Nephron (organoid): Measurements from ENCODE around the gene GLDC.
A peak's percentile ranks its signal among the peaks of the same experiment; 100 is the strongest.
"Not testable (repeated sequence)": the region's sequence is repeated elsewhere in the genome, so short reads cannot be mapped to it uniquely, and the experiment has no call there.

Experiments used
- H3K27ac Mint-ChIP-seq, 3 experiments: 2 replicates each; pipeline ENCODE4 v1.8.0; 2020; ENCODE audit warnings: mixed read lengths in 3 of 3, mild to moderate bottlenecking in 2 of 3, moderate library complexity in 1 of 3
- H3K27me3 Mint-ChIP-seq: 2 replicates; pipeline ENCODE4 v1.8.0; 2021; ENCODE audit warnings: low read depth, mild to moderate bottlenecking, moderate library complexity, mixed read lengths
- H3K36me3 Mint-ChIP-seq: 2 replicates; pipeline ENCODE4 v1.8.0; 2020; ENCODE audit warnings: low read depth, mixed read lengths
- H3K4me1 Mint-ChIP-seq: 2 replicates; pipeline ENCODE4 v1.8.0; 2020; ENCODE audit warnings: mixed read lengths
- H3K4me3 Mint-ChIP-seq, 3 experiments: 2 replicates each; pipeline ENCODE4 v1.8.0; 2020; ENCODE audit warnings: mild to moderate bottlenecking in 3 of 3, mixed read lengths in 3 of 3, moderate library complexity in 2 of 3
- H3K9me3 Mint-ChIP-seq: 2 replicates; pipeline ENCODE4 v1.8.0; 2020; ENCODE audit warnings: mixed read lengths
- TF ChIP-seq, protein P1 (sequence below), 3 experiments: fragments of 200-600 bp; sonication (generic); IDR thresholded peaks; one replicate each; pipeline ENCODE4 v1.5.0; 2021; ENCODE audit warnings: antibody characterized with exemption in 3 of 3; ENCODE audit not compliant: unreplicated experiment in 3 of 3

The GLDC gene

GRCh38 chr9:6645355-6646292 lies at the start of gene GLDC:
Gene GLDC (minus strand): TSS chr9:6645729. CDS start chr9:6645499, 230 bp downstream.
- no peaks in the 10 kb centered on the region for H3K9me3 Mint-ChIP-seq
- peaks cover 89% of the 10 kb centered on the region for H3K27me3 Mint-ChIP-seq
- TF ChIP-seq, protein P1, sequence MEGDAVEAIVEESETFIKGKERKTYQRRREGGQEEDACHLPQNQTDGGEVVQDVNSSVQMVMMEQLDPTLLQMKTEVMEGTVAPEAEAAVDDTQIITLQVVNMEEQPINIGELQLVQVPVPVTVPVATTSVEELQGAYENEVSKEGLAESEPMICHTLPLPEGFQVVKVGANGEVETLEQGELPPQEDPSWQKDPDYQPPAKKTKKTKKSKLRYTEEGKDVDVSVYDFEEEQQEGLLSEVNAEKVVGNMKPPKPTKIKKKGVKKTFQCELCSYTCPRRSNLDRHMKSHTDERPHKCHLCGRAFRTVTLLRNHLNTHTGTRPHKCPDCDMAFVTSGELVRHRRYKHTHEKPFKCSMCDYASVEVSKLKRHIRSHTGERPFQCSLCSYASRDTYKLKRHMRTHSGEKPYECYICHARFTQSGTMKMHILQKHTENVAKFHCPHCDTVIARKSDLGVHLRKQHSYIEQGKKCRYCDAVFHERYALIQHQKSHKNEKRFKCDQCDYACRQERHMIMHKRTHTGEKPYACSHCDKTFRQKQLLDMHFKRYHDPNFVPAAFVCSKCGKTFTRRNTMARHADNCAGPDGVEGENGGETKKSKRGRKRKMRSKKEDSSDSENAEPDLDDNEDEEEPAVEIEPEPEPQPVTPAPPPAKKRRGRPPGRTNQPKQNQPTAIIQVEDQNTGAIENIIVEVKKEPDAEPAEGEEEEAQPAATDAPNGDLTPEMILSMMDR (IDR thresholded peaks at IDR 0.05; ENCODE audit: unreplicated experiment in 3 of 3): no peak
- H3K36me3 Mint-ChIP-seq: no peaks in the 10 kb centered on the region
- no peak within 1 kb of the TSS for H3K27ac Mint-ChIP-seq
- H3K4me1 Mint-ChIP-seq: peaks cover 16% of the 10 kb centered on the region
- H3K4me3 Mint-ChIP-seq: peak within 1 kb of the TSS; percentile 85 to 88 (median 86)

DNA sequence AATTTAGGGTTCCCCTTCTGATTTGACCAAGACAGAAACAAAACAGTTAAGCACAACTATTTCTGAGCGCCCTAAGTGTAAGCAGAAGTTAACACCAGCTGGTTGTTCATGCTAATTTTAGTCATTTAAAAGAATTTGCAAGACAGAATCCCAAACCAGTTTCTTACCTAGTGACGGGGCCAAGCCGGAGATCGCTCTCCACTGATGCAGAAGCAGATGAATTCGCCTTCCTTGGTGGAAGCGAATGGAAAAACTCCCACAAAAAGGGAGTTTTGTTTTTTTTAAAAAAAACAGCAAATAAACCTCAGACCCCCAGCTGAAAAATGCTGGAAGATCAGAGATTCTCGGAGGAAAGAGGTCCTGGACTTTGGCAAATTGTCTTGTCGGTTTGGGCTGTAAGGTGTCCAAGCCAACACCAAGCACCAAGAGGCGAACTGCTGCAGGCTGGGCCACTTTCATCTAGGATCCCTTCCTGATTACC lies 47.4 kb upstream of the GLDC start:
- H3K27ac Mint-ChIP-seq: peak overlapping the region in 1 of 3 experiments; percentile 46
- H3K27me3 Mint-ChIP-seq: peaks cover 3% of the 10 kb centered on the region
- TF ChIP-seq, protein P1 (IDR thresholded peaks at IDR 0.05; ENCODE audit: unreplicated experiment in 3 of 3): no peak
- no peaks in the 10 kb centered on the region for H3K36me3 Mint-ChIP-seq
- H3K4me1 Mint-ChIP-seq: peaks cover 16% of the 10 kb centered on the region
- H3K9me3 Mint-ChIP-seq: no peaks in the 10 kb centered on the region
- no peak overlapping the region for H3K4me3 Mint-ChIP-seq

GRCh38 chr9:6692433-6692832 lies 46.9 kb upstream of the GLDC start:
- H3K36me3 Mint-ChIP-seq: no peaks in the 10 kb centered on the region
- peaks cover 3% of the 10 kb centered on the region for H3K27me3 Mint-ChIP-seq
- H3K27ac Mint-ChIP-seq: peak overlapping the region in 1 of 3 experiments; percentile 46
- TF ChIP-seq, protein P1 (IDR thresholded peaks at IDR 0.05; ENCODE audit: unreplicated experiment in 3 of 3): no peak
- no peak overlapping the region for H3K4me3 Mint-ChIP-seq
- H3K9me3 Mint-ChIP-seq: no peaks in the 10 kb centered on the region
- peaks cover 16% of the 10 kb centered on the region for H3K4me1 Mint-ChIP-seq

GRCh38 chr9:6690675-6691070 lies 45.1 kb upstream of the GLDC start:
- not testable (repeated sequence) for H3K4me3 Mint-ChIP-seq, H3K27ac Mint-ChIP-seq, H3K36me3 Mint-ChIP-seq, H3K9me3 Mint-ChIP-seq, H3K27me3 Mint-ChIP-seq
- H3K4me1 Mint-ChIP-seq: peaks cover 16% of the 10 kb centered on the region

DNA sequence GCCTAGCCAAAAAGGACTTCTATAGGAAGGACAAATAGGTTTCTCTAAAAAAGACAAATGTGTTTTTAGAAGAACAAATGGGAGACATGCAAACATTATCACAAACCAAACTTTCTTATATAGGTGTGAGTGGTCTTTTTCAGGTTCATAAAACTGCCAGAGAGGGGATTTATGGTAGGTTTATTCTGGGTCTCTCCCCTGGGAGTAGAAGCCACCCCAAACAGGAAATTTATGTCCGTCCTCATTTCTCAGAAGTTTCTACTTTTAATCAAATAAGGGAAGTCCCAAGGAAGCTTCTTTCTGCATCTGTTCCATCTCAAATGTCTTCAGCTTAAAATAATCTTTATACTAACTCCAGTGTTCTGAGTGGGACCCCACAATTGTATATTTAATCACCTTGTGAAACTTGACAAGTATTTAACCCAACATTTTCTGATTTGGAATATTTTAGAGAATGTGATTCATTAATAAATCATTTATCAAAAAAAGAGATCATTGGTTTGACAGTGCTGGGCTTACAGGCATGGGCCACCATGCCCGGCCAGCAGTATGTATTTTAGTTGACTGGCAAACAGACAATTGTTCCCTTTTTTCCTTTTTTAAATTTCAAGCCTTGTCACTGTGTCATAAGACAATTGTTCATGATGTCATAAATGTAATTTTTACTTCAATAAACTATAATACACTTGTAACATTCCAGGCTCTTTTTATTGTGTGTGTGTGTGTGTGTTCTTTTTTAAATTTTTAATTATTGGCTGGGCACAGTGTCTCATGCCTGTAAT lies 44.6 kb upstream of the GLDC start:
- H3K4me1 Mint-ChIP-seq: peaks cover 16% of the 10 kb centered on the region
- TF ChIP-seq, protein P1 (IDR thresholded peaks at IDR 0.05; ENCODE audit: unreplicated experiment in 3 of 3): no peak
- H3K36me3 Mint-ChIP-seq: peaks cover 3% of the 10 kb centered on the region
- no peak overlapping the region for H3K4me3 Mint-ChIP-seq
- no peak overlapping the region for H3K27ac Mint-ChIP-seq
- H3K9me3 Mint-ChIP-seq: no peaks in the 10 kb centered on the region
- no peaks in the 10 kb centered on the region for H3K27me3 Mint-ChIP-seq

GRCh38 chr9:6687180-6687579 lies 41.7 kb upstream of the GLDC start:
- TF ChIP-seq, protein P1 (IDR thresholded peaks at IDR 0.05; ENCODE audit: unreplicated experiment in 3 of 3): no peak
- H3K4me3 Mint-ChIP-seq: no peak overlapping the region
- H3K9me3 Mint-ChIP-seq: no peaks in the 10 kb centered on the region
- H3K27me3 Mint-ChIP-seq: no peaks in the 10 kb centered on the region
- H3K36me3 Mint-ChIP-seq: peaks cover 3% of the 10 kb centered on the region
- peaks cover 14% of the 10 kb centered on the region for H3K4me1 Mint-ChIP-seq
- H3K27ac Mint-ChIP-seq: no peak overlapping the region
